Measurements from ENCODE around the gene ZNF343. TPM values are rescaled to one million over a fixed set of nuclear protein-coding genes. Genes with fewer than 3 reads are reported as not detected.

ZNF343 gene
- total and polyA plus RNA-seq, 2 of the 8 experiments (the other 6 are each of a cell fraction or from before 2014, with no cell fraction given), result 1.8 to 5.0 TPM

DNA sequence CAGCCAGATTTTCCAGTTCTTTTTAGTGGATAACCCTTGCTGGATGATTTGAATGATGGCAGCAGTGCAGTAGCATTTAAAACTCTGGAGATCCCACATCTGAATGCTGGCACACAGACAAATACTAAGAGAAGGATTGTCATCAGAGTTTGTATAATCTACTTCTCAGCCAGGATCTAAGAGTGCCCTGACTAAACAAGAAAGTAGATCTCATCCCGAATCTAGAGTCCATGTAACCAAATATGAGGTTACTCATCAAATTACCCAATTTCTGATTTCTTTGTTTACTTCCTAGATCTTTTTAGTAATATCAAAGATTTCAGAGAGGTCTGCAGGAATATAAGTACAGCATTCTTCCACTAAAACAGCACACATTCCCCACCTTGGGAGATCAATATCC is 35.5 kb upstream of the ZNF343 start:
- Histone ChIP-seq H3K14ac (ENCODE audit: insufficient read length) (no peak overlapping the region), H4K91ac (replicated peaks; ENCODE audit: insufficient read length, low read length) (no peak overlapping the region), H4K8ac (ENCODE audit: extremely low read depth, insufficient read depth, low read length) (no peak overlapping the region), H3K27me3 (replicated peaks in 1 of 4; ENCODE audit: control insufficient read depth in 3 of 4, extremely low read depth in 1 of 4, insufficient read depth in 3 of 4, low read length in 3 of 4) (no peaks in the 10 kb centered on the region; a peak in 2 of 7 replicates), H2BK5ac (ENCODE audit: low read depth, low read length) (no peak overlapping the region), H2AK5ac (ENCODE audit: low read depth, low read length) (no peak overlapping the region), H3K4me2 (ENCODE audit: insufficient read depth in 1 of 2, low read depth in 2 of 2, low read length in 2 of 2) (no peak overlapping the region), H3K56ac (replicated peaks; ENCODE audit: insufficient read length, low read depth, low read length) (no peak overlapping the region), H3K23ac (ENCODE audit: insufficient read length) (no peak overlapping the region), H3K4me3 (ENCODE audit: extremely low read depth in 1 of 4, insufficient read depth in 2 of 4, low read depth in 3 of 4, low read length in 4 of 4) (no peak overlapping the region), H3K79me1 (ENCODE audit: low read depth, low read length) (no peaks in the 10 kb centered on the region), H3K23me2 (ENCODE audit: low read depth, low read length) (no peaks in the 10 kb centered on the region), H2BK12ac (ENCODE audit: low read depth, low read length) (no peak overlapping the region), H2BK15ac (ENCODE audit: low read length) (no peak overlapping the region), H3K9ac (replicated peaks in 1 of 4; ENCODE audit: extremely low read depth in 1 of 4, low read depth in 3 of 4, low read length in 3 of 4) (no peak overlapping the region), H3K36me3 (ENCODE audit: control insufficient read depth in 2 of 4, insufficient read depth in 4 of 4, low read length in 3 of 4) (no peaks in the 10 kb centered on the region), H3K79me2 (ENCODE audit: control insufficient read depth in 1 of 2, insufficient read depth in 2 of 2, low read length in 2 of 2) (no peaks in the 10 kb centered on the region), H3K4ac (replicated peaks; ENCODE audit: insufficient read length, low read depth, low read length) (no peak overlapping the region), H4K20me1 (replicated peaks in 1 of 2; ENCODE audit: control insufficient read depth in 1 of 2, insufficient read depth in 2 of 2, low read length in 2 of 2) (no peaks in the 10 kb centered on the region), H4K5ac (ENCODE audit: insufficient read length, low read depth, low read length) (no peak overlapping the region), H2AFZ (ENCODE audit: low read length) (no peak overlapping the region), H3K4me1 (replicated peaks in 1 of 4; ENCODE audit: control insufficient read depth in 3 of 4, insufficient read depth in 4 of 4, low read length in 3 of 4) (no peaks in the 10 kb centered on the region), H2BK120ac (replicated peaks; ENCODE audit: low read depth, low read length) (no peak overlapping the region), H3K9me3 (ENCODE audit: insufficient read depth in 2 of 2, low read depth in 1 of 2, low read length in 1 of 2) (no peaks in the 10 kb centered on the region), H3K27ac (ENCODE audit: low read depth, low read length) (no peak overlapping the region), H3K18ac (ENCODE audit: extremely low read depth, low read length) (no peak overlapping the region), H2BK20ac (ENCODE audit: low read length) (no peak overlapping the region)
- FAIRE-seq (no peak), DNase-seq (ENCODE audit: low read depth in 1 of 2, low spot score in 2 of 2) (no peak)
- 82% methylated on average over 1 of the region's 1 CpG; no CpG with 5 or more reads in 1 of the 2 experiments for WGBS, 2 experiments (ENCODE audit: extremely low coverage in 1 of 2, insufficient coverage in 1 of 2, insufficient read length in 1 of 2, insufficient replicate concordance in 2 of 2, low coverage in 1 of 2, low lambda C conversion rate in 2 of 2, missing lambda C conversion rate in 1 of 2)
- TF ChIP-seq TAF1 (IDR thresholded peaks at IDR 0.05; ENCODE audit: low read depth, low read length), result no peak
- no peak for TF ChIP-seq GABPA (IDR thresholded peaks at IDR 0.05; ENCODE audit: borderline replicate concordance, insufficient read depth, low read length)
- TF ChIP-seq RBBP5 (IDR thresholded peaks at IDR 0.05; ENCODE audit: borderline replicate concordance, low read depth, low read length), result no peak
- TF ChIP-seq TBP (IDR thresholded peaks at IDR 0.05; ENCODE audit: low read depth, low read length), result no peak
- TF ChIP-seq SAP30 (IDR thresholded peaks at IDR 0.05; ENCODE audit: insufficient read depth, insufficient replicate concordance, low read length), result no peak
- TF ChIP-seq HDAC6 (IDR thresholded peaks at IDR 0.05; ENCODE audit: low read depth, low read length), result no peak
- TF ChIP-seq CEBPB (IDR thresholded peaks at IDR 0.05; ENCODE audit: low read depth, low read length), result no peak
- TF ChIP-seq EP300 (IDR thresholded peaks at IDR 0.05; ENCODE audit: borderline replicate concordance in 1 of 2, low read depth in 2 of 2, low read length in 2 of 2), result no peak
- no peak for TF ChIP-seq KDM4A (IDR thresholded peaks at IDR 0.05; ENCODE audit: low read depth, low read length, severe bottlenecking)
- TF ChIP-seq CBX8 (IDR thresholded peaks at IDR 0.05; ENCODE audit: borderline replicate concordance, low read depth, low read length), result no peak
- TF ChIP-seq FOSL1 (IDR thresholded peaks at IDR 0.05; ENCODE audit: insufficient read depth, low read depth, low read length), result no peak
- TF ChIP-seq RFX5 (IDR thresholded peaks at IDR 0.05; ENCODE audit: borderline replicate concordance, low read depth, low read length), result no peak
- TF ChIP-seq, protein P1, sequence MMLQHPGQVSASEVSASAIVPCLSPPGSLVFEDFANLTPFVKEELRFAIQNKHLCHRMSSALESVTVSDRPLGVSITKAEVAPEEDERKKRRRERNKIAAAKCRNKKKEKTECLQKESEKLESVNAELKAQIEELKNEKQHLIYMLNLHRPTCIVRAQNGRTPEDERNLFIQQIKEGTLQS (IDR thresholded peaks at IDR 0.05; ENCODE audit: insufficient read depth, low read depth, low read length), result no peak
- POLR2A ChIA-PET (ENCODE audit: partially characterized antibody), result no interaction called here
- CTCF ChIA-PET (ENCODE audit: partially characterized antibody), result interaction anchor here (1.0 to 1.7 kb wide), 2 partner anchors 13 to 18 kb away, joined by 3 read pairs; no protein-coding TSS in a partner anchor

Measured in H1 (cell line).